ENCODE results near the gene GNAQ. TPM values are rescaled to one million over a fixed set of nuclear protein-coding genes. Genes with fewer than 3 reads are reported as not detected.
A peak's percentile ranks its signal among the peaks of the same experiment; 100 is the strongest.

GNAQ gene
- total and polyA plus RNA-seq, 2 of the 4 experiments (the other 2 are of a cell fraction): 23.1 to 50.7 TPM

DNA sequence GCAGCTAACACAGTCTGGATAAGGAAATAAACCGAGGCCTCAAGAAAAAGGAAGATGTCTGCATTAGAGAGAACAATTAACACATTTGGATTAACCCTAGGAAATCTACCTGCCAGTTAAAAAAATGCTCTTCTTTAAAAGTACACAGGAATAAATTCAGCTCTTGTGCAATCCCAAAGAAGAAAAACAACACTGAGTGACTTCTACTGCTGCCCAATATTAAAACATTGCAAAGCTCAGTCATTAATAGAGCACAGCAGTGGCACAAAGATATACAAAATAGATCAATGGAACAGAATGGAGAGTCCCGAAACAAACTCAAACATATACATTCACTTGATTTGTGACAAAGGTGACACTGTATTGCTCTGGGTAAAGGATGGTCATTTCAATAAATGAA is 119.7 kb downstream of the GNAQ start:
- H3K36me3 ChIP-seq (ENCODE audit: control insufficient read depth, insufficient read depth, low read length): no peaks in the 10 kb centered on the region
- H4K20me1 ChIP-seq (ENCODE audit: insufficient read depth, low read length): peaks cover 11% of the 10 kb centered on the region; the same call in 1 of the 2 replicates
- no peak overlapping the region for H3K27ac ChIP-seq (ENCODE audit: insufficient read depth, low read length)
- no peak overlapping the region for H2AK9ac ChIP-seq (replicated peaks; ENCODE audit: low read depth, low read length, poor library complexity)
- H3K9me3 ChIP-seq (ENCODE audit: control insufficient read depth, insufficient read depth, low read length): no peaks in the 10 kb centered on the region
- no peak overlapping the region for H2AFZ ChIP-seq (replicated peaks; ENCODE audit: low read length, poor library complexity)
- no peak overlapping the region for H3K56ac ChIP-seq (ENCODE audit: extremely low read depth, insufficient read depth, low read length)
- ChIA-PET POLR2A (ENCODE audit: unreplicated experiment) (no interaction called here), CTCF (no interaction called here)
- TF ChIP-seq FOS (IDR thresholded peaks at IDR 0.05; ENCODE audit: low read depth, low read length) (no peak), CEBPB (IDR thresholded peaks at IDR 0.05; ENCODE audit: low read depth, low read length) (peak; percentile 38; the same call in 1 of the 2 replicates)
- H3K9me1 ChIP-seq (ENCODE audit: insufficient read depth, low read length): no peaks in the 10 kb centered on the region; the same call in 1 of the 2 replicates
- no peak overlapping the region for H3K14ac ChIP-seq (replicated peaks; ENCODE audit: low read depth, low read length)
- no peak overlapping the region for H4K5ac ChIP-seq (ENCODE audit: low read depth, low read length)
- H3K79me1 ChIP-seq (ENCODE audit: low read depth in 1 of 2, low read length in 2 of 2): peaks cover 39 to 42% of the 10 kb centered on the region in 2 experiments
- H2BK5ac ChIP-seq (ENCODE audit: low read depth, low read length, poor library complexity, severe bottlenecking): no peak overlapping the region
- no peak overlapping the region for H2BK20ac ChIP-seq (ENCODE audit: low read depth, low read length)
- no peak overlapping the region for H4K8ac ChIP-seq (ENCODE audit: low read depth in 2 of 2, low read length in 2 of 2)
- H3K4ac ChIP-seq (ENCODE audit: low read depth, low read length): no peak overlapping the region
- H3K9ac ChIP-seq (ENCODE audit: low read depth, low read length): no peak overlapping the region
- H3K23ac ChIP-seq (ENCODE audit: low read depth, low read length): no peak overlapping the region
- BruUV-seq (replicated peaks): no TSS peak
- dilution Hi-C loops (cut with HindIII; ENCODE audit: low sequenced_read_pairs, unreplicated experiment) (no loop called here), intact Hi-C loops (cut with micrococcal nuclease) (no loop called here), in situ Hi-C loops (cut with MboI; ENCODE audit: low sequenced_read_pairs) (no loop called here)
- H3K4me1 ChIP-seq (ENCODE audit: control insufficient read depth, insufficient read depth, low read length): peaks cover 5% of the 10 kb centered on the region
- H2AK5ac ChIP-seq (ENCODE audit: low read depth, low read length): no peak overlapping the region
- WGBS, 2 experiments (ENCODE audit: extremely low coverage in 2 of 2, insufficient read length in 1 of 2): no CpG with 5 or more reads among the region's 2 CpGs
- H2BK15ac ChIP-seq (ENCODE audit: low read depth, low read length): no peak overlapping the region
- DNase-seq (no peak), ATAC-seq (ENCODE audit: low read depth) (no peak)
- no peaks in the 10 kb centered on the region for H3K27me3 ChIP-seq (ENCODE audit: control insufficient read depth, insufficient read depth, low read length)
- no peak overlapping the region for H3K4me3 ChIP-seq (ENCODE audit: insufficient read depth, low read depth, low read length)
- H4K91ac ChIP-seq (ENCODE audit: insufficient read depth, low read depth, low read length): no peak overlapping the region
- no peak overlapping the region for H3K4me2 ChIP-seq (ENCODE audit: low read depth, low read length)
- no peak overlapping the region for H3K18ac ChIP-seq (ENCODE audit: low read depth, low read length)
- H2BK120ac ChIP-seq (ENCODE audit: low read depth, low read length): no peak overlapping the region

Data from IMR-90 (cell line).